ENCODE measurements around the gene SORCS2. TPM values are rescaled to one million over a fixed set of nuclear protein-coding genes. Genes with fewer than 3 reads are reported as not detected.

SORCS2 gene
- total RNA-seq, 3 donors from 2014 or later, result 0.66 to 1.3 (median 0.80) TPM

- Histone ChIP-seq H3K27ac (no peak overlapping the region), H3K4me1 (no peaks in the 10 kb centered on the region), H3K27me3 (no peaks in the 10 kb centered on the region), H3K36me3 (no peaks in the 10 kb centered on the region), H3K9me3 (no peaks in the 10 kb centered on the region), H3K4me3 (no peak overlapping the region)
- DNase-seq (ENCODE audit: low spot score in 2 of 2), result no peak
- no peak for TF ChIP-seq POLR2AphosphoS5 (IDR thresholded peaks at IDR 0.05)
- no peak for TF ChIP-seq POLR2A (IDR thresholded peaks at IDR 0.05)
- no peak for TF ChIP-seq CTCF (IDR thresholded peaks at IDR 0.05)
- intact Hi-C loops (cut with DNase I; ENCODE audit: low total_unique reads), result no loop called here
Measured at GRCh38 chr4:7478665-7479064, 286.3 kb downstream of the SORCS2 start.

- Histone ChIP-seq H3K36me3 (no peaks in the 10 kb centered on the region), H3K4me1 (no peaks in the 10 kb centered on the region), H3K27ac (no peak overlapping the region), H3K27me3 (no peaks in the 10 kb centered on the region), H3K4me3 (no peak overlapping the region), H3K9me3 (no peaks in the 10 kb centered on the region)
- intact Hi-C loops (cut with DNase I; ENCODE audit: low total_unique reads), result no loop called here
- TF ChIP-seq CTCF (IDR thresholded peaks at IDR 0.05), result no peak
- no peak for DNase-seq (ENCODE audit: low spot score in 2 of 2)
Measured at GRCh38 chr4:7480423-7480822, 288.1 kb downstream of the SORCS2 start.

- no peaks in the 10 kb centered on the region for H3K36me3 ChIP-seq
- no peak for DNase-seq (ENCODE audit: low spot score in 2 of 2)
- H3K4me3 ChIP-seq, result no peak overlapping the region
- H3K4me1 ChIP-seq, result no peaks in the 10 kb centered on the region
- no peaks in the 10 kb centered on the region for H3K27me3 ChIP-seq
- H3K9me3 ChIP-seq, result no peaks in the 10 kb centered on the region
- TF ChIP-seq POLR2A (IDR thresholded peaks at IDR 0.05) (no peak), CTCF (IDR thresholded peaks at IDR 0.05) (no peak), POLR2AphosphoS5 (IDR thresholded peaks at IDR 0.05) (no peak)
- no peak overlapping the region for H3K27ac ChIP-seq
- intact Hi-C loops (cut with DNase I; ENCODE audit: low total_unique reads), result no loop called here
Measured at GRCh38 chr4:7481227-7481626, 288.9 kb downstream of the SORCS2 start.

GRCh38 chr4:7485096-7485495, 292.8 kb downstream of the SORCS2 start:
- TF ChIP-seq CTCF (IDR thresholded peaks at IDR 0.05), result no peak
- no peak for TF ChIP-seq POLR2AphosphoS5 (IDR thresholded peaks at IDR 0.05)
- no peak for TF ChIP-seq POLR2A (IDR thresholded peaks at IDR 0.05)
- H3K27me3 ChIP-seq, result no peaks in the 10 kb centered on the region
- no peak overlapping the region for H3K27ac ChIP-seq
- DNase-seq (ENCODE audit: low spot score in 2 of 2), result no peak
- intact Hi-C loops (cut with DNase I; ENCODE audit: low total_unique reads), result no loop called here
- H3K4me3 ChIP-seq, result no peak overlapping the region
- H3K36me3 ChIP-seq, result no peaks in the 10 kb centered on the region
- no peaks in the 10 kb centered on the region for H3K9me3 ChIP-seq
- no peaks in the 10 kb centered on the region for H3K4me1 ChIP-seq

GRCh38 chr4:7486101-7486500, 293.8 kb downstream of the SORCS2 start:
- no peaks in the 10 kb centered on the region for H3K27me3 ChIP-seq
- no peak overlapping the region for H3K27ac ChIP-seq
- no peaks in the 10 kb centered on the region for H3K36me3 ChIP-seq
- intact Hi-C loops (cut with DNase I; ENCODE audit: low total_unique reads), result no loop called here
- TF ChIP-seq POLR2A (IDR thresholded peaks at IDR 0.05) (no peak), POLR2AphosphoS5 (IDR thresholded peaks at IDR 0.05) (no peak)
- no peak for DNase-seq (ENCODE audit: low spot score in 2 of 2)
- no peak overlapping the region for H3K4me3 ChIP-seq
- H3K9me3 ChIP-seq, result no peaks in the 10 kb centered on the region
- no peaks in the 10 kb centered on the region for H3K4me1 ChIP-seq

- H3K4me1 ChIP-seq, result no peaks in the 10 kb centered on the region
- H3K36me3 ChIP-seq, result no peaks in the 10 kb centered on the region
- no peak overlapping the region for H3K4me3 ChIP-seq
- intact Hi-C loops (cut with DNase I; ENCODE audit: low total_unique reads), result no loop called here
- DNase-seq (ENCODE audit: low spot score in 2 of 2), result no peak
- peaks cover 0 to 4% of the 10 kb centered on the region in 2 donors for H3K9me3 ChIP-seq
- no peak overlapping the region for H3K27ac ChIP-seq
- no peaks in the 10 kb centered on the region for H3K27me3 ChIP-seq
- no peak for TF ChIP-seq POLR2AphosphoS5 (IDR thresholded peaks at IDR 0.05)
- no peak for TF ChIP-seq POLR2A (IDR thresholded peaks at IDR 0.05)
- no peak for TF ChIP-seq CTCF (IDR thresholded peaks at IDR 0.05)
Measured at GRCh38 chr4:7487502-7487901, 295.2 kb downstream of the SORCS2 start.

Data from breast epithelium (tissue), 4 donors.